ENCODE data around the gene STAG1.
"Not testable (repeated sequence)": the region's sequence is repeated elsewhere in the genome, so short reads cannot be mapped to it uniquely, and the experiment has no call there.

The STAG1 gene

GRCh38 chr3:136336329-136337100, 415.7 kb downstream of the STAG1 start:
- DNase-seq (ENCODE audit: low read depth), result peak; percentile 71
- no peak overlapping the region for H3K4me3 ChIP-seq (ENCODE audit: control insufficient read depth, low read depth, low read length)
- no peak for TF ChIP-seq CTCF (conservative IDR thresholded peaks at IDR 0.05; ENCODE audit: control insufficient read depth, insufficient read depth, low read depth, low read length)

DNA sequence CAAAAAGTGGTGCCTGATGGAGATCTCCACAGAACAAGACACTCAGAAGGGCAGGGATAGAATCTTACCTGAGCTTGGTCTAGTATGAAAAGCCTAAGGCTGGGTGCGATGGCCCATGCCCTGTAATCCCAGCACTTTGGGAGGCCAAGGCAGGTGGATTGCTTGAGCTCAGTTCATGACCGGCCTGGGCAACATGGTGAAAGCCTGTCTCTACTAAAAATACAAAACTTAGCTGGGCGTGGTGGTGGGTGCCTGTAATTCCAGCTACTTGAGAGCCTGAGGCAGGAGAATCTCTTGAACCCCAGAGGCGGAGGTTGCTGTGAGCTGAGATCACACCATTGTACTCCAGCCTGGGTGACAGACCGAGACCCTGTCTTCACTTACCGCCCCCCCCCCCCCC, 417.5 kb downstream of the STAG1 start:
- H3K4me3 ChIP-seq (ENCODE audit: control insufficient read depth, low read depth, low read length); DNase-seq (ENCODE audit: low read depth): not testable (repeated sequence)

- no peak overlapping the region for H3K4me3 ChIP-seq (ENCODE audit: control insufficient read depth, low read depth, low read length)
- no peak for TF ChIP-seq CTCF (conservative IDR thresholded peaks at IDR 0.05; ENCODE audit: control insufficient read depth, insufficient read depth, low read depth, low read length)
- peak; percentile 64 for DNase-seq (ENCODE audit: low read depth)
Measured at GRCh38 chr3:136334209-136334608, 418.0 kb downstream of the STAG1 start.

DNA sequence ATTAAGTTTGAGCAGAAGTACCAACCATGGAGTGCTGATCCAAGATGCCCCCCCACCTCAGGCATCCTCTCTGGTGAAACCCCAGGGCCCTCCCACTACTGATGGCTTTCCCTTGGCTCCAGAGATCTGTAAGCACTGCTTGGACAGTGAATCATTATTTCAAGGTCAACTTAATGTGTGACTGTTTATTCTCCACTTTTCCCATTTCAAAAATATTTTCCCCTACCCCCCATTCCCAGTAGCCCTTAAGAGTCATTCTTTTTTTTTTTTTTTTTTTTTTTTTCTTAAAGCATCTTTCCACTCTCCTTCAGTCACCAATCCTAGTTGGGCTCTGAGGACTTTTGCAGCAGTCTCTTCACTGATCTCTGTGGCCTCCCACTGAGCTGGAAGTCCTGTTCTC, 419.4 kb downstream of the STAG1 start:
- H3K4me3 ChIP-seq (ENCODE audit: control insufficient read depth, low read depth, low read length), result no peak overlapping the region
- TF ChIP-seq CTCF (conservative IDR thresholded peaks at IDR 0.05; ENCODE audit: control insufficient read depth, insufficient read depth, low read depth, low read length), result no peak
- DNase-seq (ENCODE audit: low read depth), result peak; percentile 77

DNA sequence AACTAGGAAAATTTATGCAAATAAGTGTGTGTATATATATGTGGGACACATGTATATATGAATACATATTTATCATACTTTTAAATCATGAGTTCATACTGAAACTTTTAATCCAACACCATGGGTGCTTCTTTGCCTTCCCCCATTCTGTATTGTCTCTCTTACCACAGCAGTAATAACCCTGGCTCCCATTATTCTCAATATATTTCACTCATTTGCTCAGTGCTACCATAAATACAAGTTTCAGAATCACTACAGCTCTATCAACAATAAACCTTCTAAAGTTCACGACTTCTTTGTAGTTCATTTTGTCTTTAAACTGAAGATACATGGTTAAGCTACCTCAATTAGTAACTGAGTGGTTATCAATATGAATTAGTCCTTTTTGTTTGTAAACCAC, 419.9 kb downstream of the STAG1 start:
- no peak overlapping the region for H3K4me3 ChIP-seq (ENCODE audit: control insufficient read depth, low read depth, low read length)
- TF ChIP-seq CTCF (conservative IDR thresholded peaks at IDR 0.05; ENCODE audit: control insufficient read depth, insufficient read depth, low read depth, low read length), result no peak
- no peak for DNase-seq (ENCODE audit: low read depth)

DNA sequence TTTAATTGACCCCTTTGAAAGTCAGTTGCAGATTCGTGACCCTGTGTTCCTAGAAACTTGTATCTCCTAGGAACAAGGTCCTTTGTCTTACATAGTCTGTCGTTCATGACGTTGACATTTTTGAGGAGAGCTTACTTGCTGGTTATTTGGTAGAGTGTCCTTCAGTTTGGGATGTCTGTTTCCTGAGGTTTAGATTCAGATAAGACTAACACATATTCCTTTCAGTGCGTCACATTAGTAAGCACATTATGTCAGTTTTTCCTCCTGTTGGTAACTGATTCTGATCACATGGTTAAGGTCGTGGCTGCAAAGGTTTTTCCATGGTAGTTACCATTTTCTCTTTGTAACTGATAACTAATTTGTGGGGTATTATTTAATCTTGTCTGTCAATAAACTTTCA, 421.3 kb downstream of the STAG1 start:
- no peak for TF ChIP-seq CTCF (conservative IDR thresholded peaks at IDR 0.05; ENCODE audit: control insufficient read depth, insufficient read depth, low read depth, low read length)
- DNase-seq (ENCODE audit: low read depth), result no peak
- no peak overlapping the region for H3K4me3 ChIP-seq (ENCODE audit: control insufficient read depth, low read depth, low read length)

GRCh38 chr3:136329593-136329992, 422.6 kb downstream of the STAG1 start:
- no peak for TF ChIP-seq CTCF (conservative IDR thresholded peaks at IDR 0.05; ENCODE audit: control insufficient read depth, insufficient read depth, low read depth, low read length)
- no peak for DNase-seq (ENCODE audit: low read depth)

More at GRCh38 chr3:136329593-136329992, 422.6 kb downstream of the STAG1 start:
- no peak overlapping the region for H3K4me3 ChIP-seq (ENCODE audit: control insufficient read depth, low read depth, low read length)

Measured in fibroblast of mammary gland (primary cell).